ENCODE measurements around the gene TRMT11. TPM values are rescaled to one million over a fixed set of nuclear protein-coding genes. Genes with fewer than 3 reads are reported as not detected.
"Not testable (repeated sequence)": the region's sequence is repeated elsewhere in the genome, so short reads cannot be mapped to it uniquely, and the experiment has no call there.

TRMT11 gene
- total RNA-seq, 1 experiment from 2014 or later, result 22.2 TPM

DNA sequence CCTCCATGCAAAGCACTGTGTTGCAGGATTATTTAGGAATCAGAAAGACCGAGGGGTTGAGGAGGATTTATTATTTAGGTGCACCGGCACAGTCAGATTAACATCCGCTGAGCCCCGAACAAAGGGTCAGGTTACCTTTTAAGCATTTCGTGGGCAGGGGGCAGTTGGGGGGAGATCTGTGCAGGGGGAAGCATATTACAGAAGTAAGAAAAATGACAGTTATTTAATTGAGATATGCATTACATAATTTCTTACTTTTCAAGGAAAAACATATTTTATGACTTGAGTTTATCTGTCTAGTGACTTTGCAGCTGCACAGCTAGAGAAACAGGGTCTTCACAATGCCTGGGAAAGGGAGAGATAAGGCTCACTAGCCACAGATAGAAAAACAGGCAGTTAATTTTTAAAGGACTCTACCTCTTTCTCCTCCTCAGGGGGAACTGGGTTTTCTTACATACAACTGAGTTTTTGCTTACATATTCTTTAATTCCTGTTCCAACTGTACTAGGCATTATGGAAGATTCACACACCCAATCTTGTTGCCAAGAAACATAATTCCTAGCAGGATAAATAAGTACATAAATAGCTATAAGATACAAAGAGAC lies 31.5 kb upstream of the TRMT11 start:
- no peak for DNase-seq (ENCODE audit: low spot score)
- in situ Hi-C loops (cut with HindIII; ENCODE audit: low sequenced_read_pairs), result no loop called here

DNA sequence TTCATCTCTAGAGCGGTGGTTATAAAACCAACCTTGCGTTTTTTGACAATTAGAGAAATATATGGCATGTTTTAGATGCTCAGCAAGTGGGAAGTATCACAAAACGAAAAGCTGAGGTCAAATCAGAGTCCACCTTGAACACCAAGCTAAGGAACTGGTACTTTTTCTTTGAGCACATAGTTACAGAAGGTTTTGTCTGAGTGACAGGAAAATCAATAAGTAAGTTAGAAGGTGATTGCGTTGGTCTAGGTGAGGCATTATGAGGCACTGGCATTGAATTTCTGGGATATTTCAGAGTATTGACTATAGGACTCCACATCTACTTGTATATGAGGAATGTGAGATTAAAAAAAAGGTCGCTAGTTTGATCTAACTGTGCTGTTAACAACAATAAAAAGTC lies 30.4 kb upstream of the TRMT11 start:
- in situ Hi-C loops (cut with HindIII; ENCODE audit: low sequenced_read_pairs), result no loop called here
- DNase-seq (ENCODE audit: low spot score), result no peak

DNA sequence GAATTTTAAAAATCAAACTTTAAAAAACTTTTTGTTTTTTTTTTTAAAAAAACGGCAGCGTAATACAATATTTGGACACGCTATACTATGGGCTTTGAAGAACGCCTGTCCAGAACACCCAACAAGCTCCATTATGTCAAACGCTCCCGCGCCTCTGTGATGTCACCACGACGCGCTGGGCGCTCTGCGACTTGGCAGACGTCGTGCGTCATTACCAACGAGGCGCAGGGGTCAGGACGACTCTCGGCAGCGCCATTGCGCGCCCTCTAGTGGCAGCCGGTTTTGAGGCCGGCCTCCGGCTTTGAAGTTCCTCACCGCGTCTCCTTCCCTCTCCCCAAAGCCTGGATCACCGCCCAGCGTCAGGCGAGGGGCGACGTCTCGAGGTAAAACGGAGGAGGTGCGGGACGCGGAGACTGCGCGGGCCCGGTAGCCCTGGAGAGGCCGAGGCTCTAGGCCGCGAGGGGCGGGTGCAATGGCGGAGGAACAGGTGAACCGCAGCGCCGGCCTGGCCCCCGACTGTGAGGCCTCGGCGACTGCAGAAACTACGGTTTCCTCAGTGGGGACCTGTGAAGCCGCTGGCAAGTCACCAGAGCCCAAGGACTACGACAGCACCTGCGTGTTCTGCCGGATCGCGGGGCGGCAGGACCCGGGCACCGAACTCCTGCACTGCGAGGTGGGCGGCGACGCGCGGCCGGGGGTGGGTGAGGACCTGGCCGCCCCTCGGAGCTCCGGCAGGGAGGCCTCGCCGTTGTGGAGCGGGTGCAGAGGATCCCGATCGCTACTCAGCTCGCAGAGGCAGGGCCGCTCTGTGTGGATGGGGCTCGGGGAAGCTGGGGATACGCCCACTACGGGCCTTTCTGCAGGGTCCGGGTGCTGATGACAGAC lies 29.6 kb upstream of the TRMT11 start, which contains the start of gene HINT3:
Gene HINT3 (plus strand): TSS at position 265 of the 885 bp plus-strand sequence. CDS start 208 bp downstream, at position 473.
- in situ Hi-C loops (cut with HindIII; ENCODE audit: low sequenced_read_pairs), result no loop called here
- peak; percentile 98 for DNase-seq (ENCODE audit: low spot score)

DNA sequence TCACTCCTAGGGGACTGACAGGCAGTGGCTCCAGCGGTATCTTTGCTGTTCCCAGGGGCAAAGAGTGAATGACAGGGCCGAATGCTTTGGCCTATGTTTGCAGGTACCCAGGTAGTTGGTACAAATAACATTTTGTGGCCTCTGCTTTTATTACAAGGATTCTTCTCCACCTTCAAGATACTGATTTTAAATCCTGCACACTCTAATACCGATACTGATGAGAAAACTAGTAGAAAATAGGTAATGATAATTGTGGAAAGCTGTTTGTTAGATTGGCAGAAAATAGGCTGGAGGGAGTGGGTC lies 29.0 kb upstream of the TRMT11 start:
- no peak for DNase-seq (ENCODE audit: low spot score)
- in situ Hi-C loops (cut with HindIII; ENCODE audit: low sequenced_read_pairs), result no loop called here

DNA sequence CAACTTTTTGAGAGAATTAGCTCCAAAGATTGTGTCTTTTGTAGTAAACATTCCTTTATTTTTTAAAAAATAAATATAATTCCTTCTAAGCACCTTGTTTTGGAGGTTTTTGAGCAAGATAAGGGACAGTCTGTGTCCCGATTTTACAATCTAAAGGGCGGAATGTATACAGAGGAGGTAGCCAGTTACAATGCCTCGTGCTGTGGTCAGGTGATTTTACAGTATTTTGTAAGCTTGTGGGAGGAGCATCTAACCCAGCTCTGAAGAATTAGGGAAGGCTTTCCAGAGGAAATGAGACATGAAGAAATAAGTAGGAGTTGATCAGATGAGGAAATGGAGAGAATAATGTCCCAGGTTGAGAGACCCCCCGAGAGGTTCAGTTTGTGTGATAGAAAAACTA lies 28.5 kb upstream of the TRMT11 start:
- peak; percentile 68 for DNase-seq (ENCODE audit: low spot score)
- in situ Hi-C loops (cut with HindIII; ENCODE audit: low sequenced_read_pairs), result no loop called here

DNA sequence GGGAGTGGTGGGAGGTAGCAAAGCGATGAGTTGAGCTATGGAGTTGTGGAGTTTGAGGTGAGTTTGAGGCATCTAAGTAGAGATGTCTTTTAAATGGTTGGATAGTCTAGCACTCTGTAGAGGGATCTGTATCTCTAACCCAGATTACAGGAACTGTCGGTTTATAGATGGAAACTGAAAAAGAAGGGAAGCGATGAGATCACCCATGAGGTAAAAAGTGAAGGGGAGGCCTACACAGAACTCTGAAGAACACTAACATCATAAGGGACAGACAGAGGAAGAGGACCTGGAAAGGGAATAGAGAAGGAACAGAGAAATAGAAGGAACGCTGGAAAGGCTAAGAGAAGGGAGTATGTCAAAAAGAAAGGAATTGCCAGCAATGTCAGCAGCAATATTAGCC lies 27.3 kb upstream of the TRMT11 start:
- no peak for DNase-seq (ENCODE audit: low spot score)
- in situ Hi-C loops (cut with HindIII; ENCODE audit: low sequenced_read_pairs), result no loop called here

DNA sequence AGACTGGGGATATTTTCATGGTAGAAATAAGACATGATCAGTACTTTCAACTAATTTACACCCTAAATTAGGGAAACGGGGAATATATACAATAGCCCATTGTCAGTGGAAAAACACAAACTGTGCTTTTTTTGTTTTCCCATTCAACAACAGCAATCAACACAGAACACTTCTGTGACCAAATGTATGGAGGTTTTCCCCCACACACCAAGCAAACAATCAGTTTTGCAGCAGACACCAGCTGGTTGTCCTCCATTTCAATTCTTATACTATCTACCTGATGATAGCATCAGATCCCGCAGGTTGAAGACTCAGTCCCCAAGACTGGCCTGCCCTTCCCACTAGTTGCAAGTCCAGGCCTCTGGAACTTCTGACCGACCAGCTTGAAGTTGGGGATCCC lies 25.2 kb upstream of the TRMT11 start:
- in situ Hi-C loops (cut with HindIII; ENCODE audit: low sequenced_read_pairs), result no loop called here
- DNase-seq (ENCODE audit: low spot score), result no peak

DNA sequence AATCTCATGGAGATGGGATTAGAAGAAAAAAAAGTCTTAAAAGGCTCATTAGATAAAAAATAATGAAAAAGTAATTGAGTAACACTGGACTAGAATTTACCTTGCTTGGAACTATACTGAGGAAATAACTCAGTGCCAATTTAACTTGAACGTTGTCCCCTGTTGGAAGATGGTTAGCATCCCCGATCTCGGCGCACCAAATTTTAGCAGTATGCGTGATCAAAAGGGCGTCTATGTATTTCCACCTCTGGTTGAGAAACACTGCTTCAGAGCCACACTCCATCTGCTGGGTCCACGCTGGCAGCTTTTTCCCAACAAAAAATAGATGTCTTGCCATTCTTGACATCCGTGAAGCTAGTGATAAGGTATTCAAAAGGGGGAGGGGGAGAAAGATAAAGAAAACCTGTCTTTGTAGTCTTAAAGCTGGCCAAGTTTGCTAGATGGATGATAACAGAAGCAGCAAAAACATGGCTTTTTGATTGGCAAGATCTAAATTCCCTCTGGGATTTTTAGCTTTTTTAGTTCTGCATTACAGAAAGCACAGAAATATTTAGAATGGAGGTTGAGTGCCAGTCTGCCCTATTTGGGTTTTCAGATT lies 23.3 kb upstream of the TRMT11 start:
- in situ Hi-C loops (cut with HindIII; ENCODE audit: low sequenced_read_pairs), result no loop called here
- DNase-seq (ENCODE audit: low spot score), result peak; percentile 11

DNA sequence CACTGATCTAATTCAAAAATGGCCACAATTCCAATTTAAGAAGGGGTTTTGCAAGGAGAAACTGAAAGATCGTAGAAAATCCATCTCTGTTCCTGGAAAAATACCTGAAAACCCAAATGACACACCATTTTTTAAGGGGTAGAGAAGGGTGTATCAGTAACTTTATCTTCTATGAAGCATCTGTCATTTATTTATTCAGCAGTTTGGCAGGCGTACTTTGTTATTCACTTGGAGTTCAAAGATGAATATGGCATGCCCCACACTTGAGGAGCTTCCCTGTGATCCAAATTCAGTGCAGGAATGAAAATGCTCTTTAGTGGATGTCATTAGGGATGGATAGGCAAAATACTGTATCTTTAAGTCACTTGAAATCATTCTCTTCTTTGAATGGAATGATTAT lies 22.5 kb upstream of the TRMT11 start:
- in situ Hi-C loops (cut with HindIII; ENCODE audit: low sequenced_read_pairs), result no loop called here
- DNase-seq (ENCODE audit: low spot score), result no peak

DNA sequence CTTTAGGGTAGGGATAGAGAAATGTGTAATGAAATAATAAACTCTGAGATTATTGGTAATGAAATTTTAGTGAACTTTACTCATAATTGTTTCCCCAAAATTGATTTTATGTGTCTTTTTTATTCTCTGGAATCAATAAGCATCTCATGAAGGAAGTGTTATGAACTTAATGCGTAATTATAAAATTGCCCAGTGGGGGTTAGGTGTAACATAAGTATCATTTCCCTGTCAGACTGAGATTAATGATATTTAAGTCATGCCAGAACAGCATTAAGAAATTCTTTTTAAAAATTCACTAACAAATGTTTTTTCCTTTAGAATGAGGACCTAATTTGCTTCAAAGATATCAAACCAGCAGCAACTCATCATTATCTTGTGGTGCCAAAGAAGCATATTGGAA lies 19.8 kb upstream of the TRMT11 start:
- no peak for DNase-seq (ENCODE audit: low spot score)
- in situ Hi-C loops (cut with HindIII; ENCODE audit: low sequenced_read_pairs), result no loop called here

DNA sequence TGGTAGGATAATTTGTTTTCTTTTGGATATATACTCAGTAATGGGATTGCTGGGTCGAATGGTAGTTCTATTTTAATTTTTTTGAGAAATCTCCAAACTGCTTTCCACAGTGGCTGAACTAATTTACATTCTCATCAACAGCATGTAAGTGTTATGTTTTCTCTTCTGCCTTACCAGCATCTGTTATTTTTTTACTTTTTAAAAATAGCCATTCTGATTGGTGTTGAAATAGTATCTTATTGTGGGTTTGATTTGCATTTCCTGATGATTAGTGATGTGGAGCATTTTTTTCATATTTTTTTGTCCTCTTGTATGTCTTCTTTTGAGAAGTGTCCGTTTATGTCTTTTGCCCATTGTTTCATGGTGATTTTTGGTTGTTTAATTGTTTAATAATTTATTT lies 17.8 kb upstream of the TRMT11 start:
- in situ Hi-C loops (cut with HindIII; ENCODE audit: low sequenced_read_pairs), result no loop called here
- DNase-seq (ENCODE audit: low spot score), result no peak

DNA sequence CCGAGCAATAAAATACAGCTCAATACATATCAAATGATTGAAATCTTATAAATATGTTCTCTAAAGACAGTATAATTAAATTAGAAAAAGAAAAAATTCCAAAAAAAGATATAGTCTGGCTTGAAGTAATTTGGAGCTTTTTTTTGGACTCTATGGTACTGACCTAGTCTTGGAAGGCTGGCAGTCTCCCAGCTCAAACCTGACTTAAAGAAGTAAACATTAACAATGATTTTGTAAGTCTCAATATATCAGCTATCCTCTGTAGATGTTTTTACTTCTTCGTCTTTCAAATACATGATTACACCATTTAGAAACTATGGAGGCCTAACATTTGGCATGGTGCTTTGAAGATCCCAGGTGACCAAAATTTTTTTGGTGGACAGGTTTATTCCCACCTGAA lies 15.6 kb upstream of the TRMT11 start:
- in situ Hi-C loops (cut with HindIII; ENCODE audit: low sequenced_read_pairs), result no loop called here

DNA sequence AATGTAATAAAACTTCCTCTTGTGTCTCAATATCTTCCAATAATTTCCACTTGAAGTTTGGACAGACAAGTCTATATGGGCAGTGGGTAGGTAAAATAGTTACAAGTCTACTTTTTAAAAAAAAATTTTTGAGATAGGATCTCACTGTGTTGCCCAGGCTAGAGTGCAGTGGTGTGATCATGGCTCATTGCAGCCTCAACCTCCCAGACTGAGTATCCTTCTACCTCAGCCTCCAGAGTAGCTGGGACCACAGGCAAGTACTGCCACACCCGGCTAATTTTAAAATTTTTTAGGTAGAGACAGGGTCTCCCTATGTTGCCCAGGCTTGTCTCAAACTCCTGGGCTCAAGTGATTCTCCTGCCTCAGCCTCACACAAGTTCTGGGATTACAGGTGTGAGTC lies 13.9 kb upstream of the TRMT11 start:
- DNase-seq (ENCODE audit: low spot score); in situ Hi-C loops (cut with HindIII; ENCODE audit: low sequenced_read_pairs): not testable (repeated sequence)

More for the DNA sequence above, 15.6 kb upstream of the TRMT11 start:
- no peak for DNase-seq (ENCODE audit: low spot score)

DNA sequence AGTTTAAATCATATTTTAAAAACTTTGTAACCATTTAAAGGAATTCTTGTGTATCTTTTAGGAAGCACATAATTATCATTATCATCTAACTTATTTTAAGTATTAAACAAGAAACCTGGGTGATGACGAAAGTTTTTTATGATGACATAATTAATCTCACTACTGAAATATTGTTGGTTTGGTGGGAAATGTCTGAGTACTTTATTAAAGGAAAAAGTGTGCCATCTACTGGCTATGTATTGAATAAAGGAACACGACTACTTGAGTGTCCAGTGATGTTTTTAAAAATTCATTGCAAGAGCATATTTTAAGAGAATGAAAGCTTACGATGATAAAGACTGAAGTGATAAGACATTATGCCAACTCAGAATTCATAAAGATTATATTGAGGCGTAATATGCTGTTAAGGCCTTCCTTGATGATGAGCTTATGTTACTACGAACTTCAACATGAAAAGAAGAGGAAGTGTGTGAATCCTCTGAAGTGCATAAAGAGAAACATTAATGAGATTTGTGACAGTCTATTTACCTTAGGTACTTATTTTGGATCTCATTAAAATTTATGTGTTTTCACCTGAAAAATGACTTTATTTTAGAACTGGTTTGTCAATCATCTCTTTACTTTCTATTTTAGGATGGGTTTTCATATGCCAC lies 12.0 kb upstream of the TRMT11 start:
- in situ Hi-C loops (cut with HindIII; ENCODE audit: low sequenced_read_pairs), result no loop called here

DNA sequence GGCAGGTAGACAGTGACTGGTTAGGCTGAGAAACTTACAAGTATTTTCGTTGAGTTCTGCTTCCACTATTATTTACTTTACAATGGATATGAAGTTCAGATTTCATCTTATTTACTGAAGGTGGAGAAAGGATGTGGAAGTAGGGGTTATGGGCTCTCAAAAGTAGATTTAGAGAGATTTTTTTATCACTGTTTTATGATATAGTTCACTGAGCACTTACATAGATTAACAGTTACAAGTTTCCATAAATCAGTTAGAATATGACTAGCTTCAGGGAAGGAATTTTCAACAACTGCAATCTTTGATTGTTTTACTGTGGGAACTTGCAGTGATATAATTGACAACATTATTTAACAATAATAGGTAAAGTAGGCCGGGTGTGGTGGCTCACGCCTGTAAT lies 7.2 kb upstream of the TRMT11 start:
- no peak for DNase-seq (ENCODE audit: low spot score)
- in situ Hi-C loops (cut with HindIII; ENCODE audit: low sequenced_read_pairs), result no loop called here

More for the DNA sequence above, 12.0 kb upstream of the TRMT11 start:
- DNase-seq (ENCODE audit: low spot score), result peak; percentile 75

DNA sequence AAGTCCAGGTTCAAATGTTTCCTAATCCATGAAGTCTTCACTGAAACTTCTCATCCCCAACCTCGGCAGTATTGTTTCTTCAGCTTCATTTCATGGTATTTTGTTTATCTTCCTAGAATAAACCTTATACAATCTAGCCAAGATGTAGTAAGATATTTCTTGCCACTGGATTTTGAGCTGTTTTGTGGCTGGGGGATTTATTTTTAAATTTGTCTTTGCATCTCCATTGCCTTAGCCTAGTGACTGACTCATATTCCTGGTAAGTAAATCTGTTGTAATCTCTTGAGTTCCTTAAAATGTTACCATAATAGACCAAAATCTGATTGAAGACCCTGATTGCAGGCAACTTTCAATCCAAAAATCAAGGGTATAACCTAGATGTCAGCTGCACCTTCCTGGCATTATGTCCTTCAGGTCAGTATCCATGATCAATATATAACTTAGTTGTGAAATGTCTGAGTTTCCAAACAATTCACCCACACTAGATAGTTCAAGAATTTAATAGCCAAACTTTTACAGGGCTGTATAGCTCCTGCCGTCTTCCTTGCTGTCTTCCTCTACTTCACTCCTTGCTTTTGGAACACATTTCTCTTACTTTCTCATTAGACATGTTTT lies 4.7 kb upstream of the TRMT11 start:
- in situ Hi-C loops (cut with HindIII; ENCODE audit: low sequenced_read_pairs), result no loop called here
- no peak for DNase-seq (ENCODE audit: low spot score)

DNA sequence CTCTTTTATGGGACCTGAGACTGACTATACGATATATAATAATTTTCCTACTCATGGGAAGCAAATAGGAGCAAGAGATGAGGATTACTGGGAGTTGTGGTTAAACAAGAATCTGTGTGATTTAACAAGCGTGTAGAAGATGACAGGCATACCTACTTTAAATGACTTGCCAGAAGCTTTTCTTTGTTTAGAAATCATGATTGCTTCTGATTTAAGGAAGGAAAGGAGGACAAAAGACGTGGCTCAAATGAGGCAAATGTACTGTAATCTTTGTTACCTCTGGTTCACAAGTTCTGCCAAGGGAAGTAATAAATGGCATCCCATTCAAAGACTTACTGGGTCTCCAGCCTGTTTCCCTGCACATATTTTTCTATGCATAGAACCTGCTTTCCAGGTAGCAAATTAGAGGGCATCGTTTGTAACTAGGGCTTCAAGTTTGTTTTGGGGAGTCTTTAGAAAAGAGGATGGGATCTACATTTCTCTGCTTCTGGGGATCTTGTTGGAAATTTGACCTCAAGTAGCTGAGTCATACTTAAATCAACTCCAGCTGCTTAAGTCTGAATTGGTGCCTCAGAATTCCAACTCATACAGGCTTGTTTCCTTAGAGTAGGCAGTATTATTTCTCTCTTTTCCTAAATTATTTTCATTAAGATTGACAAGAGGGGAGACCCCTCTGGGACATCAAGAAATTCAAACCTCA lies 2.9 kb upstream of the TRMT11 start:
- no peak for DNase-seq (ENCODE audit: low spot score)
- in situ Hi-C loops (cut with HindIII; ENCODE audit: low sequenced_read_pairs), result no loop called here

DNA sequence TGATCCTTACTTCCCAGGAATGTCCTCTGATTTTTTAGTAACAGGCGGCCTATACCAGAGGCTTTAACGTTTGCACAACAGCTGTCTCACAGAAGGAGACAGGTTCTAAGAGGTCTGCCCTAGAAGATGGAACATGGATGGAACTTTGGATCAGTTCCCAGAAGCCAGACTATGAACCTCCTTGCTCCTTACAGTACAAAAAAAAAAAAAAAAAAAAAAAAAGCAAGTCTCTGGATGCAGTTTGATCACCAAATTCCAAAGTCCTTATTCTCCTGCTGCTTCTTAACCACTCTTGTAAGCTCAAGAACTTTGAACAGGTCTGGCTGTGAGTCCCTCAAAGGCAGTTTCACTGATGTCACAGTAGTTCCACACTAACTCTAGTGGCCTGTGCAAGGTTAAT lies 2.0 kb upstream of the TRMT11 start:
- in situ Hi-C loops (cut with HindIII; ENCODE audit: low sequenced_read_pairs), result no loop called here
- no peak for DNase-seq (ENCODE audit: low spot score)

DNA sequence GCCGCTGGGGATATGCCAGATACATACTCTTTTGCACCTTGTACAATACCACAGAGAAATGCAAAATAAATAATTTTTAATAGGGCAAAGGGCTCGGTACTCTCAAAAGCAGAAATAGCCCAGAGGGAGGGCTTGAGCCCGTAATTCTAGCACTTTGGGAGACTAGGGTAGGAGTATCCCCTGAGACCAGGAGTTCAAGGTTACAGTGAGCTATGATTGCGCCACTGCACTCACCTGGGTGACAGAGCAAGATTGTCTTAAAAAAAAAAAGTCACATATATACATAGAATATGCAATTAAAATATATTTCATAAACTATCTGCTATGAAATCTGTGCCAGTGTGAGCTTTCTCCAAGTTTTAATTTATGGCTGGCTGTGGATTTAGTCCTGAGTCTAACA lies 818 bp upstream of the TRMT11 start:
- in situ Hi-C loops (cut with HindIII; ENCODE audit: low sequenced_read_pairs), result no loop called here
- DNase-seq (ENCODE audit: low spot score), result no peak

Data from G401 (cell line).